KMS-11 (cell line): ENCODE results near the gene DHH.

Experiments used
- H2AFZ ChIP-seq: fragments of 200-600 bp; sonication (generic); 2 replicates; pipeline ENCODE4 v1.6.1; 2016; ENCODE audit warnings: antibody characterized with exemption, mixed run types, low read depth
- H3K27ac ChIP-seq: fragments of 200-600 bp; sonication (generic); 2 replicates; pipeline ENCODE4 v1.6.1; 2016; ENCODE audit warnings: mild to moderate bottlenecking, mixed run types
- H3K27me3 ChIP-seq: fragments of 200-600 bp; sonication (generic); 2 replicates; pipeline ENCODE4 v1.6.1; 2017; ENCODE audit warnings: mild to moderate bottlenecking, low read depth, mixed run types, moderate library complexity; ENCODE audit not compliant: insufficient read depth
- H3K36me3 ChIP-seq: fragments of 200-600 bp; sonication (generic); 2 replicates; pipeline ENCODE4 v1.6.1; 2017; ENCODE audit warnings: mild to moderate bottlenecking, mixed run types; ENCODE audit not compliant: insufficient read depth
- H3K4me1 ChIP-seq: fragments of 200-600 bp; sonication (generic); 2 replicates; pipeline ENCODE4 v1.6.1; 2016; ENCODE audit warnings: mild to moderate bottlenecking, low read depth, mixed run types; ENCODE audit not compliant: poor library complexity, severe bottlenecking
- H3K4me2 ChIP-seq: fragments of 200-600 bp; sonication (generic); 2 replicates; pipeline ENCODE4 v1.7.0; 2016; ENCODE audit warnings: mild to moderate bottlenecking, mixed run types
- H3K4me3 ChIP-seq: fragments of 200-600 bp; sonication (generic); IDR thresholded peaks from 2 replicates; pipeline ENCODE4 v1.6.1; 2017; ENCODE audit warnings: low read depth, low read length, mixed read lengths; ENCODE audit not compliant: insufficient read depth
- H3K79me2 ChIP-seq: fragments of 200-600 bp; sonication (generic); 2 replicates; pipeline ENCODE4 v1.6.1; 2016; ENCODE audit warnings: low read depth, mixed run types; ENCODE audit not compliant: insufficient read depth
- H3K9ac ChIP-seq: fragments of 200-600 bp; sonication (generic); 2 replicates; pipeline ENCODE4 v1.6.1; 2016; ENCODE audit warnings: mild to moderate bottlenecking, mixed run types
- H4K20me1 ChIP-seq: fragments of 200-600 bp; sonication (generic); 2 replicates; pipeline ENCODE4 v1.6.1; 2016; ENCODE audit warnings: mild to moderate bottlenecking, mixed run types; ENCODE audit not compliant: insufficient read depth
- TF ChIP-seq, protein P1 (sequence below): fragments of 200-600 bp; sonication (generic); conservative IDR thresholded peaks from 2 replicates; pipeline ENCODE4 v1.6.1; 2017; ENCODE audit warnings: low read depth, mild to moderate bottlenecking, antibody characterized with exemption, low read length, moderate library complexity, mixed read lengths

Gene DHH

DNA sequence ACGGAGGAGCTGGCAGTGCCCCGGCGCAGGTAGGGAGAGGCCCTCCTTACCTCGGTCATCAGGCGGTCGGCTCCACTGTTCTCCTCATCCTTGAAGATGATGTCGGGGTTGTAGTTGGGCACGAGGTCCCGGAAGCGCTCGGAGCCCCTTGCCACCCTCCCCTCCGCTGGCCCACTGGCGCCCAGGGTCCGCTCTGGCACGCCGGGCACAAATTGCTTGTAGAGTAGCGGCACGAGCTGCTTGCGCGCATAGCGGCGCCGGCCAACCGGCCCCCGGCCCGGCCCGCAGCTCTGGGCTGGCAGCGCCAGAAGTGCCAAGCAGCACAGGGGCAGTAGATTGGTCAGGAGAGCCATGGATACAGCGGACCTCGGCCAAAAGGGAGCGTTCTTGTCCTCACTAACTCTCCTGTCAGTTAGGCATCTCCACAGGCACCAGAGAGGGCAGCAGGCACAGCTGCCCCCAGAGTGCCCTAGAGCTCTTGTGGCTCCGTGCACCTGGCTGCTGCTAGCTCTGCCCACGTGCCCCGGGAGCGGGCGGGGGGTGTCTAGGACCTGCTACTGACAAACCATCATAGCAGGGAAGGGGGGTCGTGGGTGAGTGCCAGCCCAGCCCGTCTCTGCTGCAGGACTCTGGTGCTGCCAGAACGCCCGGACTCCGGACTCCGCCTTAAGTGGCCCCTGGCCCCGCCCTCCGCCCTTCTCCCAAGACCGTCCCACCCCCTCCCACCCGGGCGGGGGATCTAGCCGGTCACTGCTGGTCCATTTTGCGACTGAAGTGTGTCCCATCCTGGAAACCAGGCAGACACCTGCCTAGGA lies at the start of gene DHH:
Gene DHH, minus strand, starts transcription at position 642 of the 815 bp plus-strand sequence. Its CDS starts 289 bp downstream, at position 353.
- no peaks in the 10 kb centered on the region for H4K20me1 ChIP-seq
- no peak within 1 kb of the TSS for H3K4me3 ChIP-seq
- H3K27me3 ChIP-seq: peaks cover 33% of the 10 kb centered on the region
- peaks cover 16% of the 10 kb centered on the region for H3K4me1 ChIP-seq
- no peak within 1 kb of the TSS for H3K4me2 ChIP-seq
- no peaks in the 10 kb centered on the region for H3K79me2 ChIP-seq
- H3K9ac ChIP-seq: no peak within 1 kb of the TSS
- no peaks in the 10 kb centered on the region for H3K36me3 ChIP-seq
- H2AFZ ChIP-seq: no peak within 1 kb of the TSS
- no peak within 1 kb of the TSS for H3K27ac ChIP-seq
- TF ChIP-seq, protein P1, sequence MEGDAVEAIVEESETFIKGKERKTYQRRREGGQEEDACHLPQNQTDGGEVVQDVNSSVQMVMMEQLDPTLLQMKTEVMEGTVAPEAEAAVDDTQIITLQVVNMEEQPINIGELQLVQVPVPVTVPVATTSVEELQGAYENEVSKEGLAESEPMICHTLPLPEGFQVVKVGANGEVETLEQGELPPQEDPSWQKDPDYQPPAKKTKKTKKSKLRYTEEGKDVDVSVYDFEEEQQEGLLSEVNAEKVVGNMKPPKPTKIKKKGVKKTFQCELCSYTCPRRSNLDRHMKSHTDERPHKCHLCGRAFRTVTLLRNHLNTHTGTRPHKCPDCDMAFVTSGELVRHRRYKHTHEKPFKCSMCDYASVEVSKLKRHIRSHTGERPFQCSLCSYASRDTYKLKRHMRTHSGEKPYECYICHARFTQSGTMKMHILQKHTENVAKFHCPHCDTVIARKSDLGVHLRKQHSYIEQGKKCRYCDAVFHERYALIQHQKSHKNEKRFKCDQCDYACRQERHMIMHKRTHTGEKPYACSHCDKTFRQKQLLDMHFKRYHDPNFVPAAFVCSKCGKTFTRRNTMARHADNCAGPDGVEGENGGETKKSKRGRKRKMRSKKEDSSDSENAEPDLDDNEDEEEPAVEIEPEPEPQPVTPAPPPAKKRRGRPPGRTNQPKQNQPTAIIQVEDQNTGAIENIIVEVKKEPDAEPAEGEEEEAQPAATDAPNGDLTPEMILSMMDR: no peak

- Histone ChIP-seq H3K79me2 (no peaks in the 10 kb centered on the region), H3K4me3 (no peak overlapping the region), H3K4me1 (no peaks in the 10 kb centered on the region), H3K9ac (no peak overlapping the region), H2AFZ (no peak overlapping the region), H4K20me1 (no peaks in the 10 kb centered on the region), H3K27me3 (no peaks in the 10 kb centered on the region), H3K27ac (no peak overlapping the region), H3K36me3 (no peaks in the 10 kb centered on the region), H3K4me2 (no peak overlapping the region)
- TF ChIP-seq, protein P1: no peak
Observed at GRCh38 chr12:49144384-49144783, 49.8 kb upstream of the DHH start.

GRCh38 chr12:49138999-49139398 lies 44.4 kb upstream of the DHH start:
- H4K20me1 ChIP-seq: no peaks in the 10 kb centered on the region
- H3K4me2 ChIP-seq: no peak overlapping the region
- no peaks in the 10 kb centered on the region for H3K36me3 ChIP-seq
- no peak overlapping the region for H2AFZ ChIP-seq
- H3K4me3 ChIP-seq: no peak overlapping the region
- no peak overlapping the region for H3K27ac ChIP-seq
- H3K27me3 ChIP-seq: no peaks in the 10 kb centered on the region
- H3K79me2 ChIP-seq: no peaks in the 10 kb centered on the region; the same call in 1 of the 2 replicates
- H3K9ac ChIP-seq: no peak overlapping the region
- TF ChIP-seq, protein P1: no peak
- peaks cover under 1% of the 10 kb centered on the region for H3K4me1 ChIP-seq

DNA sequence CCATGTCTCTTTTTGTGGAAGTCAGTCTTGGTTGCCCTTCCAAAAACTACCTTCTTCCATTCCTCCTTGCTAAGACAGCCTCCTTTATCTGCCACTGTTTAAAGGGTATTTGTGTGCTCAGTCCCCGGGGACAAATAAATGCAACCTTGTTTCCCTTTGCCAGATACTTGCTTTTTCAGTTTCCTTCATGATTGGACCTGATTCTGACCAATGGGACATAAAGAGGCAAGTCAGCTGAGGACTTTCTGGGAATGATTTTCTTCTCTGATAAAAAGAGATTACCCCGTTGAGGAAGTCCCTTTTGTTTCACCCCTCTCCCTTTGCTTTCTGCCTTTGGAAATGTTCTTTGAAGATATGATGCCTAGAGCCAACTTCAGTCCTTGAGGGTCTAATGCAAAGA lies 44.0 kb upstream of the DHH start:
- no peaks in the 10 kb centered on the region for H4K20me1 ChIP-seq
- H2AFZ ChIP-seq: no peak overlapping the region
- H3K27me3 ChIP-seq: no peaks in the 10 kb centered on the region
- H3K36me3 ChIP-seq: no peaks in the 10 kb centered on the region
- TF ChIP-seq, protein P1: no peak
- H3K79me2 ChIP-seq: peaks cover 4% of the 10 kb centered on the region; the same call in 1 of the 2 replicates
- no peak overlapping the region for H3K9ac ChIP-seq
- H3K4me2 ChIP-seq: no peak overlapping the region
- no peak overlapping the region for H3K27ac ChIP-seq
- peaks cover 4% of the 10 kb centered on the region for H3K4me1 ChIP-seq
- no peak overlapping the region for H3K4me3 ChIP-seq
